Neural cell (in vitro differentiated cells): ENCODE data around the gene MEIS1. TPM values are rescaled to one million over a fixed set of nuclear protein-coding genes. Genes with fewer than 3 reads are reported as not detected.
"Not testable (repeated sequence)": the region's sequence is repeated elsewhere in the genome, so short reads cannot be mapped to it uniquely, and the experiment has no call there.

ENCODE experiments used
- H2AFZ ChIP-seq: fragments of 200-600, 300-800 bp; sonication (generic), shearing (Covaris generic); 2 replicates; pipeline ENCODE4 v1.6.0; 2014; ENCODE audit warnings: low read depth, mild to moderate bottlenecking, antibody characterized with exemption, low read length, moderate library complexity
- H3F3A ChIP-seq: fragments of 200-600 bp; shearing (Covaris generic); 2 replicates; pipeline ENCODE4 v1.6.1; 2016; ENCODE audit warnings: mild to moderate bottlenecking, moderate library complexity, mixed read lengths, antibody characterized with exemption, low read length; ENCODE audit not compliant: insufficient read depth, poor library complexity, severe bottlenecking
- H3K27ac ChIP-seq: fragments of 200-600, 300-800 bp; sonication (generic), shearing (Covaris generic); 2 replicates; pipeline ENCODE4 v1.5.1; 2014; ENCODE audit warnings: mild to moderate bottlenecking, low read length, moderate library complexity
- H3K27me3 ChIP-seq: fragments of 300-800, 200-600 bp; sonication (generic), shearing (Covaris generic); 2 replicates; pipeline ENCODE4 v1.6.0; 2014; ENCODE audit warnings: mild to moderate bottlenecking, low read depth, low read length, moderate library complexity; ENCODE audit not compliant: insufficient read depth
- H3K36me3 ChIP-seq: fragments of 300-800, 200-600 bp; sonication (generic), shearing (Covaris generic); 2 replicates; pipeline ENCODE4 v1.5.1; 2014; ENCODE audit warnings: mild to moderate bottlenecking, antibody characterized with exemption, low read length, moderate library complexity; ENCODE audit not compliant: insufficient read depth
- H3K4me2 ChIP-seq: fragments of 300-800, 200-600 bp; sonication (generic), shearing (Covaris generic); 2 replicates; pipeline ENCODE4 v1.6.0; 2014; ENCODE audit warnings: mild to moderate bottlenecking, low read length
- H3K4me3 ChIP-seq: fragments of 300-800, 200-600 bp; sonication (generic), shearing (Covaris generic); 2 replicates; pipeline ENCODE4 v1.5.1; 2014; ENCODE audit warnings: mild to moderate bottlenecking, low read length, moderate library complexity
- H3K79me2 ChIP-seq: fragments of 200-600 bp; shearing (Covaris generic); replicated peaks from 2 replicates; pipeline ENCODE4 v1.6.0; 2014; ENCODE audit warnings: mild to moderate bottlenecking, low read length, moderate library complexity; ENCODE audit not compliant: insufficient read depth
- H3K9ac ChIP-seq: fragments of 300-800, 200-600 bp; sonication (generic), shearing (Covaris generic); 2 replicates; pipeline ENCODE4 v1.6.1; 2016; ENCODE audit warnings: mild to moderate bottlenecking, low read length, mixed read lengths
- H3K9me2 ChIP-seq: fragments of 200-600 bp; shearing (Covaris generic); 2 replicates; pipeline ENCODE4 v1.6.1; 2016; ENCODE audit warnings: mild to moderate bottlenecking, low read length, mixed read lengths; ENCODE audit not compliant: insufficient read depth
- H3K9me3 ChIP-seq: fragments of 200-600, 300-800 bp; sonication (generic), shearing (Covaris generic); 2 replicates; pipeline ENCODE4 v1.6.1; 2016; ENCODE audit warnings: mild to moderate bottlenecking, mixed run types, low read length, moderate library complexity, mixed read lengths
- H4K20me1 ChIP-seq: fragments of 200-600 bp; shearing (Covaris generic); 2 replicates; pipeline ENCODE4 v1.6.1; 2016; ENCODE audit warnings: mild to moderate bottlenecking, mixed run types; ENCODE audit not compliant: insufficient read depth
- CTCF ChIP-seq: fragments of 450-650 bp; IDR thresholded peaks from 2 replicates; pipeline ENCODE4 v1.5.1; 2014; ENCODE audit warnings: antibody characterized with exemption, mild to moderate bottlenecking, moderate library complexity; ENCODE audit not compliant: poor library complexity, severe bottlenecking
- EP300 ChIP-seq: fragments of 450-650 bp; conservative IDR thresholded peaks from 2 replicates; pipeline ENCODE4 v1.6.1; 2014; ENCODE audit warnings: antibody characterized with exemption, mild to moderate bottlenecking, moderate library complexity; ENCODE audit not compliant: poor library complexity, severe bottlenecking
- EZH2 ChIP-seq: fragments of 200-600, 300-800 bp; shearing (Covaris generic), sonication (generic); IDR thresholded peaks from 2 replicates; pipeline ENCODE4 v1.6.1; 2014; ENCODE audit warnings: antibody characterized with exemption, low read length, borderline replicate concordance, mild to moderate bottlenecking; ENCODE audit not compliant: insufficient read depth, poor library complexity, severe bottlenecking
- MXI1 ChIP-seq: fragments of 450-650 bp; conservative IDR thresholded peaks from 2 replicates; pipeline ENCODE4 v1.6.1; 2014; ENCODE audit warnings: antibody characterized with exemption, mild to moderate bottlenecking; ENCODE audit not compliant: poor library complexity, severe bottlenecking
- POLR2AphosphoS5 ChIP-seq: IDR thresholded peaks from 2 replicates; pipeline ENCODE4 v1.6.1; 2012
- RAD21 ChIP-seq: fragments of 450-650 bp; conservative IDR thresholded peaks from 2 replicates; pipeline ENCODE4 v1.6.1; 2014; ENCODE audit warnings: antibody characterized with exemption, mild to moderate bottlenecking, moderate library complexity
- SMC3 ChIP-seq: fragments of 450-650 bp; conservative IDR thresholded peaks from 2 replicates; pipeline ENCODE4 v1.6.1; 2014; ENCODE audit warnings: antibody characterized with exemption, mild to moderate bottlenecking, moderate library complexity; ENCODE audit not compliant: poor library complexity
- TAF1 ChIP-seq: IDR thresholded peaks from 2 replicates; pipeline ENCODE4 v1.6.1; 2012; ENCODE audit warnings: low read depth
- polyA plus RNA-seq: library from polyadenylated mRNA; depleted of rRNA; stranded (reverse); fragments of >200 nt; gene quantifications from 2 replicates; pipeline ENCODE4 v1.2.3, GENCODE V29; 2014
- TF ChIP-seq, protein P1 (sequence below): IDR thresholded peaks from 2 replicates; pipeline ENCODE4 v1.6.1; 2012; ENCODE audit warnings: borderline replicate concordance

The MEIS1 gene
- polyA plus RNA-seq, 1 donor from 2014 or later: 46.5 TPM

DNA sequence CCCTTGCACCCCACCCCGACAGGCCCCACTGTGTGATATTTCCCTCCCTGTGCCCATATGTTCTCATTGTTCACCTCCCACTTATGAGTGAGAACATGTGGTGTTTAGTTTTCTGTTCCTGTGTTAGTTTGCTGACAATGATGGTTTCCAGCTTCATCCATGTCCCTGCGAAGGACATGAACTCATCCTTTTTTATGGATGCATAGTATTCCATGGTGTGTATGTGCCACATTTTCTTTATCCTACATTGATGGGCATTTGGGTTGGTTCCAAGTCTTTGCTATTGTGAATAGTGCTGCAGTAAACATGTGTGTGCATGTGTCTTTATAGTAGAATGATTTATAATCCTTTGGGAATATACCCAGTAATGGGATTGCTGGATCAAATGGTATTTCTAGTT, 50.3 kb downstream of the MEIS1 start:
- not testable (repeated sequence) for H3K4me2 ChIP-seq, H3K36me3 ChIP-seq, H3K9ac ChIP-seq, H3K4me3 ChIP-seq, H2AFZ ChIP-seq, H3K27me3 ChIP-seq, H3K9me2 ChIP-seq, H3K9me3 ChIP-seq, H4K20me1 ChIP-seq, H3K27ac ChIP-seq, H3F3A ChIP-seq
- peaks cover 12% of the 10 kb centered on the region for H3K79me2 ChIP-seq

DNA sequence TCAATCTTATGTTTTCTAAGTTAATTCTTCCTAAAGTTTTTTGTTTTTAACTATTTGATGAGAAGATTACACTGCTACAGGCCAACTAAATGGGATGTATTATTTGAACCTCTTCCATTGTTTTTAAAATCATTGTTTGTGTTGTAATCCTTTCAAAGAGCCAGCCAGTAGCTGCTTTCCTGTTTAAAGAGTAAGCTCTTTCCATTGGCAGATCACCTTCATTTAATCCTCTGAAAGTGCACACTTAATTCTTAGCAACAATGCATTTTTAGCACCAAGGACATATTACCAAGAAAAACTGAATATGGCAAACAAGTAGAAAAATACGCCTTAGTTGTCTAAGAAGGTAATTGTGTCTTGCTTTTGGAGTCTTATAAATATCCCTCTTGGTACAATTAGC, 54.0 kb downstream of the MEIS1 start:
- H3K9ac ChIP-seq: no peak overlapping the region
- no peaks in the 10 kb centered on the region for H3K9me3 ChIP-seq
- H3K4me2 ChIP-seq: no peak overlapping the region
- H3K9me2 ChIP-seq: no peaks in the 10 kb centered on the region
- no peaks in the 10 kb centered on the region for H3K36me3 ChIP-seq
- no peaks in the 10 kb centered on the region for H3F3A ChIP-seq
- no peaks in the 10 kb centered on the region for H4K20me1 ChIP-seq
- H3K27me3 ChIP-seq: no peaks in the 10 kb centered on the region
- no peak overlapping the region for H3K27ac ChIP-seq
- peaks cover 9% of the 10 kb centered on the region for H3K79me2 ChIP-seq
- H2AFZ ChIP-seq: no peak overlapping the region
- TF ChIP-seq, protein P1, sequence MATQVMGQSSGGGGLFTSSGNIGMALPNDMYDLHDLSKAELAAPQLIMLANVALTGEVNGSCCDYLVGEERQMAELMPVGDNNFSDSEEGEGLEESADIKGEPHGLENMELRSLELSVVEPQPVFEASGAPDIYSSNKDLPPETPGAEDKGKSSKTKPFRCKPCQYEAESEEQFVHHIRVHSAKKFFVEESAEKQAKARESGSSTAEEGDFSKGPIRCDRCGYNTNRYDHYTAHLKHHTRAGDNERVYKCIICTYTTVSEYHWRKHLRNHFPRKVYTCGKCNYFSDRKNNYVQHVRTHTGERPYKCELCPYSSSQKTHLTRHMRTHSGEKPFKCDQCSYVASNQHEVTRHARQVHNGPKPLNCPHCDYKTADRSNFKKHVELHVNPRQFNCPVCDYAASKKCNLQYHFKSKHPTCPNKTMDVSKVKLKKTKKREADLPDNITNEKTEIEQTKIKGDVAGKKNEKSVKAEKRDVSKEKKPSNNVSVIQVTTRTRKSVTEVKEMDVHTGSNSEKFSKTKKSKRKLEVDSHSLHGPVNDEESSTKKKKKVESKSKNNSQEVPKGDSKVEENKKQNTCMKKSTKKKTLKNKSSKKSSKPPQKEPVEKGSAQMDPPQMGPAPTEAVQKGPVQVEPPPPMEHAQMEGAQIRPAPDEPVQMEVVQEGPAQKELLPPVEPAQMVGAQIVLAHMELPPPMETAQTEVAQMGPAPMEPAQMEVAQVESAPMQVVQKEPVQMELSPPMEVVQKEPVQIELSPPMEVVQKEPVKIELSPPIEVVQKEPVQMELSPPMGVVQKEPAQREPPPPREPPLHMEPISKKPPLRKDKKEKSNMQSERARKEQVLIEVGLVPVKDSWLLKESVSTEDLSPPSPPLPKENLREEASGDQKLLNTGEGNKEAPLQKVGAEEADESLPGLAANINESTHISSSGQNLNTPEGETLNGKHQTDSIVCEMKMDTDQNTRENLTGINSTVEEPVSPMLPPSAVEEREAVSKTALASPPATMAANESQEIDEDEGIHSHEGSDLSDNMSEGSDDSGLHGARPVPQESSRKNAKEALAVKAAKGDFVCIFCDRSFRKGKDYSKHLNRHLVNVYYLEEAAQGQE: no peak
- TF ChIP-seq TAF1: no peak
- TF ChIP-seq POLR2AphosphoS5: no peak
- no peak for TF ChIP-seq EP300
- no peak for TF ChIP-seq MXI1
- TF ChIP-seq SMC3: no peak
- no peak overlapping the region for H3K4me3 ChIP-seq

DNA sequence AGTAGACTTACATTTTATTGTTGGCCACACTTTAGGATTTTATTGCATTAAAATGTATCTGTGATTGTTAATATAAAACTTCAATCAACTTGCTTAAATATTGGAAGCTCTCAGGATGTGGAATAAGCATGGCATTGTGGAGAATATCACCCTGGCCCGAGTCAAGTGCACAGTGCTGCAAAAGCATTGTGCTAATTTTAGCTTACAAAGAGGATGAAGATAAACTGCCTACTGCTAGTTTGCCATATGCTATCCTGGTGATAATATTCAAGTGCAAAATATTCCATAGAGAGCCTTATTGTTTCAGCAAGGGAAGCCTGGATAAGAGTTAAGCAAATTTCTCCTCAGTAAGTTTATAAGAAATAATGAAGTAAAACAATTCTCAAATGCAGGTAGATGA, 54.5 kb downstream of the MEIS1 start:
- no peaks in the 10 kb centered on the region for H3K36me3 ChIP-seq
- H3K4me3 ChIP-seq: no peak overlapping the region
- H3K9me3 ChIP-seq: no peaks in the 10 kb centered on the region
- H4K20me1 ChIP-seq: no peaks in the 10 kb centered on the region
- H3F3A ChIP-seq: no peaks in the 10 kb centered on the region
- no peaks in the 10 kb centered on the region for H3K27me3 ChIP-seq
- no peak overlapping the region for H2AFZ ChIP-seq
- no peak overlapping the region for H3K4me2 ChIP-seq
- TF ChIP-seq SMC3 (no peak), EP300 (no peak), RAD21 (no peak), CTCF (no peak), EZH2 (no peak), TAF1 (no peak), POLR2AphosphoS5 (no peak), MXI1 (no peak)
- TF ChIP-seq, protein P1: no peak
- H3K27ac ChIP-seq: no peak overlapping the region
- peaks cover 7% of the 10 kb centered on the region for H3K79me2 ChIP-seq
- H3K9ac ChIP-seq: no peak overlapping the region
- no peaks in the 10 kb centered on the region for H3K9me2 ChIP-seq
